Heart right ventricle (tissue), 16 donors: ENCODE results near the gene WWOX. TPM values are rescaled to one million over a fixed set of nuclear protein-coding genes. Genes with fewer than 3 reads are reported as not detected.
A peak's percentile ranks its signal among the peaks of the same experiment; 100 is the strongest.

Experiments
- ATAC-seq, 8 donors: fragments of 200-7000 bp; cut with Tn5 transposase; one replicate each; pipeline ENCODE4 v1.9.1; 2020; ENCODE audit warnings: mild to moderate bottlenecking in 8 of 8, moderate library complexity in 8 of 8, moderate number of reproducible peaks in 1 of 8
- DNase-seq, 2 donors: peaks; one replicate each; pipeline ENCODE4 v3.0.0-alpha.2; 2020
- H3K27ac ChIP-seq, 10 donors: fragments of 200-600 bp; sonication (generic) in 2 of 10; one replicate each; pipeline versions ENCODE4 v1.5.0 to v1.8.0; 2020 to 2022; ENCODE audit warnings: mild to moderate bottlenecking in 3 of 10
- H3K27me3 ChIP-seq, 7 donors: fragments of 200-600 bp; one replicate each; pipeline ENCODE4 v1.8.0; 2021 to 2022; ENCODE audit warnings: mild to moderate bottlenecking in 2 of 7
- H3K36me3 ChIP-seq, 9 donors: fragments of 200-600 bp; sonication (generic) in 1 of 9; one replicate each; pipeline versions ENCODE4 v1.5.0 to v1.8.0; 2020 to 2022; ENCODE audit warnings: mild to moderate bottlenecking in 2 of 9
- H3K4me1 ChIP-seq, 9 donors: fragments of 200-600 bp; sonication (generic) in 1 of 9; one replicate each; pipeline versions ENCODE4 v1.5.0 to v1.8.0; 2020 to 2022; ENCODE audit warnings: mild to moderate bottlenecking in 4 of 9
- H3K4me3 ChIP-seq, 10 donors: fragments of 200-600 bp; sonication (generic) in 2 of 10; one replicate each; pipeline versions ENCODE4 v1.5.0 to v1.8.0; 2020 to 2022; ENCODE audit warnings: mild to moderate bottlenecking in 7 of 10, moderate library complexity in 2 of 10
- H3K9me3 ChIP-seq, 11 donors: fragments of 200-600 bp in 10 of 11; sonication (generic) in 2 of 11; one replicate each; pipeline versions ENCODE4 v1.5.0 to v1.8.0; 2013 to 2022; ENCODE audit warnings: mild to moderate bottlenecking in 2 of 11, control low read depth in 1 of 11, moderate library complexity in 1 of 11
- CTCF ChIP-seq, 9 donors: fragments of 200-600 bp; sonication (generic) in 2 of 9; IDR thresholded peaks; one replicate each; pipeline versions ENCODE4 v1.5.0 to v1.8.0; 2021 to 2022; ENCODE audit warnings: antibody characterized with exemption in 9 of 9, mild to moderate bottlenecking in 5 of 9, moderate library complexity in 1 of 9
- WGBS, 2 donors: extraction: QIAGEN DNeasy Blood & Tissue Kit; methylation state at CpG; one replicate each; pipeline ENCODE4 v1.1.7; 2013; ENCODE audit warnings: inconsistent platforms in 1 of 2; 5-methylcytosine and 5-hydroxymethylcytosine counted together
- intact Hi-C, 10 donors: fragments of 100-400 bp; cut with DNase I; formaldehyde crosslinking; loops; one replicate each; pipeline versions ENCODE4 v1.11.1 to v1.14.2; 2022
- polyA plus RNA-seq, 2 donors: library from polyadenylated mRNA; stranded (reverse); fragments of 200-250 nt; gene quantifications; one replicate each; pipeline ENCODE4 v1.2.3, GENCODE V29; 2013
- total RNA-seq, 10 donors: library from RNA; stranded (reverse); fragmentation: NEBNext Ultra II Directional in 3 of 10; extraction: Animal tissue kit (Norgen Biotek cat#: 25700) in 3 of 10; gene quantifications; one replicate each; pipeline versions ENCODE4 v1.2.1 to v1.2.4, GENCODE V29; 2021 to 2023
- donor health status: Arrhythmogenic right ventricular cardiomyopathy.
- donor health status: ischemic (EF 13 %, LVEDD 7.1; RV severe dilation, severe dysfunction).
- donor health status: healthy with polysubstance abuse.
- donor health status: DM: no; HTN: yes; CAD: no.
- donor health status: DM: no; HTN: no; CAD: no.
- donor health status: ischemic (EF 25% LVEDD 6.9; RV normal size, moderate dysfunction).
- donor health status: ischemic (EF 25% LVEDD 5.7; RV mildly dilated, moderate dysfunction).
- donor health status: healthy.
- donor health status: DM: yes; HTN: yes; CAD: no.
- donor health status: Ischemic cardiomyopathy.
- donor health status: ischemic (EF 35%, LVEDD 5.7; RV mildly dilated, moderate dysfunction).
- donor health status: nonischemic (EF 11% LVEDD 7.7; RV severe dilation, severe dysfunction).
- donor health status: DM: yes; HTN: yes; CAD: no.
- donor health status: PGD.
- donor health status: ischemic (EF 29% LVEDD 5.4; RV normal size, mild dysfunction).
- donor health status: nonischemic (EF 23%, LVEDD 6.1; RV moderate dilation, normal function).

The WWOX gene
- total and polyA plus RNA-seq, 12 donors: 4.9 to 15.0 (median 9.9) TPM

GRCh38 chr16:78474762-78475161 is 375.3 kb downstream of the WWOX start:
- Histone ChIP-seq H3K36me3 (no peaks in the 10 kb centered on the region), H3K4me3 (no peak overlapping the region), H3K27me3 (no peaks in the 10 kb centered on the region), H3K4me1 (no peaks in the 10 kb centered on the region), H3K9me3 (no peaks in the 10 kb centered on the region), H3K27ac (no peak overlapping the region)
- intact Hi-C loops: loop anchor here in 1 of 10 donors (10.0 kb wide), 1 partner anchor 360 kb away; no protein-coding TSS in a partner anchor
- 95 to 97% methylated on average over 4 of the region's 4 CpGs for WGBS, 2 donors
- ATAC-seq (no peak), DNase-seq (no peak)
- no peak for TF ChIP-seq CTCF (IDR thresholded peaks at IDR 0.05)

GRCh38 chr16:78476615-78477014 is 377.2 kb downstream of the WWOX start:
- H3K9me3 ChIP-seq: no peaks in the 10 kb centered on the region
- WGBS, 2 donors: 82 to 84% methylated on average over 7 of the region's 7 CpGs
- H3K4me3 ChIP-seq: no peak overlapping the region
- intact Hi-C loops: loop anchor here in 1 of 10 donors (10.0 kb wide), 1 partner anchor 362 kb away; no protein-coding TSS in a partner anchor
- no peak for TF ChIP-seq CTCF (IDR thresholded peaks at IDR 0.05)
- H3K27ac ChIP-seq: no peak overlapping the region
- DNase-seq (no peak), ATAC-seq (no peak)
- no peaks in the 10 kb centered on the region for H3K4me1 ChIP-seq
- H3K36me3 ChIP-seq: no peaks in the 10 kb centered on the region
- no peaks in the 10 kb centered on the region for H3K27me3 ChIP-seq

- peak in 5 of 9 donors; percentile 30 to 65 (median 55) for TF ChIP-seq CTCF (IDR thresholded peaks at IDR 0.05)
- 66 to 68% methylated on average over 7 of the region's 7 CpGs for WGBS, 2 donors
- no peak overlapping the region for H3K4me3 ChIP-seq
- intact Hi-C loops: loop anchor here in 1 of 10 donors (10.0 kb wide), 1 partner anchor 364 kb away; no protein-coding TSS in a partner anchor
- DNase-seq (no peak), ATAC-seq (no peak)
- H3K27ac ChIP-seq: no peak overlapping the region
- H3K4me1 ChIP-seq: no peaks in the 10 kb centered on the region
- no peaks in the 10 kb centered on the region for H3K36me3 ChIP-seq
- no peaks in the 10 kb centered on the region for H3K27me3 ChIP-seq
- no peaks in the 10 kb centered on the region for H3K9me3 ChIP-seq
These were observed 378.9 kb downstream of the WWOX start for GRCh38 chr16:78478267-78478861.

GRCh38 chr16:78479723-78480122 is 380.3 kb downstream of the WWOX start:
- Histone ChIP-seq H3K9me3 (no peaks in the 10 kb centered on the region), H3K27ac (no peak overlapping the region), H3K4me1 (no peaks in the 10 kb centered on the region), H3K36me3 (no peaks in the 10 kb centered on the region), H3K27me3 (no peaks in the 10 kb centered on the region), H3K4me3 (no peak overlapping the region)
- intact Hi-C loops: loop anchor here in 1 of 10 donors (10.0 kb wide), 1 partner anchor 365 kb away; no protein-coding TSS in a partner anchor
- no peak for TF ChIP-seq CTCF (IDR thresholded peaks at IDR 0.05)
- 94 to 99% methylated on average over 2 of the region's 2 CpGs for WGBS, 2 donors
- DNase-seq (no peak), ATAC-seq (no peak)
